HG03039 (cell line): Measurements from ENCODE around the gene ZNF197.
"Not testable (repeated sequence)": the region's sequence is repeated elsewhere in the genome, so short reads cannot be mapped to it uniquely, and the experiment has no call there.

Experiments
- ATAC-seq: cut with Tn5 transposase; IDR thresholded peaks from one replicate; pipeline ENCODE4 v1.9.1; 2021; ENCODE audit warnings: mild to moderate bottlenecking, moderate library complexity; ENCODE audit not compliant: unreplicated experiment

ZNF197 gene

GRCh38 chr3:44624749-44625480 lies at the start of gene ZNF197:
Gene ZNF197, plus strand, starts transcription at chr3:44625036. Its CDS starts 4,119 bp downstream, at chr3:44629155.
- ATAC-seq = peak; percentile 89

DNA sequence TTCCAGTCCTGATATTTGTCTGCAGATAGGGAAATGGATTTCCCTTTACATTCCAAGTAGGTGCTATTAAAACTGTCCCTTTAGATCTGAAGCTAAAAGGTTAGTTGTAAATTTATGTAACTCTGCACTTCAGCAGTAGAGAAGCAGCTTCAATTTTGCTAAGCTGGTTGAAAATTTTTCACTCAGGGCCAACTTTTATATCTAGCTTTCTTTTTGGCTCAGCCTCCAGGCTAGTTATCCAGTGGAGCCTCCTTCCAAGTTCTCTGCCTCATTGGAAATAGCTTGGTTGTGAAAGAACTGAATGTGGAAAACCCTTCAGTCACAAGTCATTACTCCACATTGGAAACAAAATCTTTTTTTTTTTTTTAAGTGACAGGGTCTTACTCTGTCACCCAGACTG lies 48.2 kb upstream of the ZNF197 start:
- ATAC-seq = no peak

DNA sequence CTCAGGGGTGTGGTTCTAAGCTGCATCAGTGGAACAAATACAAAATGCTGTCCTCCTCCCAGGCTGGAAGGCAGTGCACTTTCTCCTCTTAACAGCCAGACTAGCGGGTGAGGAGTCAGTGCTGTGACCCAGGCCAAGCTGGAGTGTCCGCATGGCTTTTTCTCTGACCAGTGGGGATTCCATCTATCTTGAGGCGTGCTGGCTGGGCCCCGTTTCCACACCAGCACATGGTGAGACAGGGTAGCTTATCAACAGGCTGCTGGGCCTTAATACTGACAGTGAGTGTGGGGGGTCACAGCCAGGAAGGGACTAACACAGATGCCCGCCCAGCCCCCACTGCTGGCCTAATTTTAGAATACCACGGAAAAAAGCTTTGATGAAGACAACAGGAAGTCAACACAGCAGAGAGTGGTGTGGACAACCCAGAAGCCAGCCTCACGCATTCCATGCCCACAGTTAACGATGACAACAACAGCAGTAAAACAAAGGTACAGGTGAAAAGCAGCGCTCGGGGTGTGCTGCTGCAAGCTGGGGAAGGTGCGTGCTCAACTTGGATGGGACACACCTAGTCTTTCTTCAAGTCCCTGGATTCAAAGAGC lies 47.4 kb upstream of the ZNF197 start:
- not testable (repeated sequence) for ATAC-seq

DNA sequence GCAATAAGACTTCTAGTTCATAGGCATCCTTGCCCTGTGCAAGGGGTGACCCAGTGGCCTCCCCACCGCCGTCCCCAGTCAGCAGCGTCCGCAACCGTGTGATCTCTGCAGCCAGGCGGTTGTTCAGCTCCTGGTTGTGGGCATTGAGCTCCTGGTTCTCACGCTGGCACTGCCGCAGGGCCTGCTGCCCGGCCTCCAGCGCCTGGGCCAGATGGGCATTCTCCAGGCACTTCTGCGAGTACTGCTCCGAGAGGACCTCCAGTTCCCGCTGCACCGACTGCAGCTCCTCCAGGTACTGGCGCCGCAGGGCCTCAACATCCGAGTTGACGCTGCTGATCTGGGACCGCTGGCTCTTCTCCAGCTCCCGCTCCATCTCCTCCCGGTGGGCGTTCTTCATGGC lies 46.5 kb upstream of the ZNF197 start:
- ATAC-seq = not testable (repeated sequence)

DNA sequence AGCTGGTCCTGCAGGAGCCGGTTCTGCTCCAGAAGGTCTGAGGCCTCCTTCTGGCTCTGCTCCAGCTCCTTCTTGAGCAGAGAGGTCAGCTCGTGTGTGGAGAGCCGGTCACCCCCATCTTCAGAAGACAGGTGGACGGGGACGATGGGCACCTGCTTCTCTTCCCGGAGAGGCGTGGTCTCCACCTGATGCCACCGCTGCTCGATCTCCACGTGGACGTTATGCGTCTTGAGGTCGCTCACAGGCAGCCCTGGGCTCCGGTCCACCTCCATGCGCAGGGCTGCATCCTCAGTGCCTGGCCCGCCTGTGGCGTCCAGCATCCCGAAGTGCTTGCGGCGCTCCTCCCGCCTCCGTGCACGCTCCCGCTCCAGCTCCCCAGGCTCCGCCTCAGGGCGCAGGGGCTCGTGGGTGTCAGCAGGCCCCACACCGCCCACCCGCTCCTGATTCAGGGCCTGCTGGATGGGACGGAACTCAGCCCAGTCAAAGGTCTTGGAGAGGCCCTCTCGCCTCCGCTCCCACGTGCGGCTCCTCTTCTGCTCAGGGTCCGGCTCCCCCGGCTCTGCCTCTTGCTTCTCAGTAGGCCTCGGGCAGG lies 45.8 kb upstream of the ZNF197 start:
- ATAC-seq = not testable (repeated sequence)

GRCh38 chr3:44579749-44580148 lies 45.1 kb upstream of the ZNF197 start:
- not testable (repeated sequence) for ATAC-seq

GRCh38 chr3:44580971-44581370 lies 43.9 kb upstream of the ZNF197 start:
- ATAC-seq = not testable (repeated sequence)

DNA sequence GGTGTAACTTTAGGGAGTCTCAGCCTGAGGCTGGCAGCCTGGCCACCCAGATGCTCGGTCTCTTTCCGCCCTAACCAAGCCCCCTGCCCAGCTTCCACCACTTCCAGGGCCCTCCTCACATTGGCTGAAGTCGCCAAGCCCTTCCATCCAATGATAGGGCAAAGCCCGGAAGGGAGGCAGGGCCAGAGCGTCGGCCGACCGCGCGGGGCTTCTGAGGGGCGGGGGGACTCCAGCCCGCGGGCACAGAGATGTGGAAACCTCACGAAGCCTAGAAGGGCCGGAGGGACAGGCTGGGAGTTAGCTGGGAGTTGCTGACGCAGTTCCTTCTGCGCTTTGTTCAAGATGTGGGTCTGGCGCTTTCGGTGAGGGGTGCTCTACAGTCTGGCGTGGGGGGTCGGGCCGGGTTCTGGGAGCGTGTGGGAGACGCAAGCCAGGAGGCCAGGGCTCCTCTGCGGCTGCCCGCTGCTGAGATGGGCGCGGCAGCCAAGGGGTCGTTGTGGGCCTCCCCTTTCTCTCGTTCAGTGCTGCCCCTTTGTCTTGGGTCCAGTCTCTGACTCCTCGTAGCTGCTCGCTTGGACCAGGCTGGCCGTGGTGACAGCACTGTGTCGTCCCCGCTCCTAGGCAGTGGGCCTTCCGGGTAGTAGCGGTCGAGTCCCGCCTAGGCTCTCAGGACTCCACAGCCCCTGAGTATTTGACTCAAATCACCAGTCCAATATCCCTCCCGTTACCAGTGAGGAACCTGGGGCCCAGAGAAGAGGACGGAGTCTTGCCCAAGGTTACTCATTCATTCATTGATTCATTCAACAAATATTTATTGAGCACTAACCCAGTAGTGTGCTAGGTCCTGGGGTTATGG lies 40.0 kb upstream of the ZNF197 start, which contains the start of gene ZNF660:
TSS of gene ZNF660 (plus strand) at position 319 of the 856 bp plus-strand sequence. CDS start 9,230 bp downstream, outside the sequence.
- peak; percentile 68 for ATAC-seq

DNA sequence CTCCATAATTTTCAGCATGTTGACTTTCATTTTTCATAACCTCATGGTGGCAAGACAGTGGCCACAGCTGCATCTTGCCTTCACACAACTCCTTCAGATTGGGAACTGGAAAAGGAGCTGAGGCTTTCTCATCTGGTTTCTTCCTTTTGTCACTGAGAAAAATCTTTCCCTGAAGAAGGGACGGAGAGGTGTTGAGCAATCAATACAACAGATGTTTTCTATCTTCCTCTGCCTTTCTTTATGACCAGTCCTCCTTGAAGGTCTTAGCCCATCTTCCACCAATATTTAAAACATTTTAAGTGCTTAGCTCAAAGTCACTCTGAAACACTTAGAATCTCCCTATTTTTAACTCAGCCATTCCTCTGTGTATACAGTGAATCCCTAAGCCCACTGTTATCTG lies 28.2 kb upstream of the ZNF197 start:
- ATAC-seq = no peak

DNA sequence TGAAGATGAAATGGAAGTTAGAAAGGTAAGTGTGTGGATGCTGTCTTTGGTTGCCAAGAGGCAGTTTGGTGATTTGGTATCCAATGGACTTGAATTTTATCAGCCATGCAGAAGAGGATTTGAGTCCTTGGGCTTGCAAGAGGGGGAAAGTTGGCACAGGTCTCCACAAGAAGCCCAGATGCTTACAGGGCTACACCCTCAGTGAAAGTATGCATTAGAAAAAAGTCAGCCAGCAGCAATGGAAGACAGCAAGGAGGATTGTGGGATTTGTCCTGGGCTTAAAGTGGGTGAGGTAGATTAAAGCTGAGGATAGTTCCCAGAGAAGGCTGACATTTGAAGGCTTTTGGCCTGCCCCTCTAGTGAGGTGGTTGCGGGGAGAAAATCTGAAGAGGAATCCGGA lies 23.1 kb upstream of the ZNF197 start:
- ATAC-seq = no peak

DNA sequence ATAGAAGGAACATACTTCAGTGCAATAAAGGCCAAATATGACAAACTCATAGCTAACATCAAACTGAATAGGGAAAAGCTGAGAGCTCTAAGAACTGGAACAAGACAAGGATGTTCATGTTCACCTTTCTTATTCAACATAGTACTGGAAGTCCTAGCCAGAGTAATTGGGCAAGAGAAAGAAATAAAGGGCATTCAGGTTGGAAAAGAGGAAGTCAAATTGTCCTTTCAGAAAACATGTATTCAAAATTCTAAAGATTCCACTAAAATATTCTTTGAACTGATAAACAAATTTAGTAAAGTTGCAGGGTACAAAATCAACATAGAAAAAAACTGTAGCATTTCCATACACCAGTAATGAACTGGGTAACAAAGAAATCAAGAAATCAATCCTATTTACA lies 12.2 kb upstream of the ZNF197 start:
- no peak for ATAC-seq

- ATAC-seq = no peak
Measured at GRCh38 chr3:44628716-44629115, 3.9 kb downstream of the ZNF197 start.

DNA sequence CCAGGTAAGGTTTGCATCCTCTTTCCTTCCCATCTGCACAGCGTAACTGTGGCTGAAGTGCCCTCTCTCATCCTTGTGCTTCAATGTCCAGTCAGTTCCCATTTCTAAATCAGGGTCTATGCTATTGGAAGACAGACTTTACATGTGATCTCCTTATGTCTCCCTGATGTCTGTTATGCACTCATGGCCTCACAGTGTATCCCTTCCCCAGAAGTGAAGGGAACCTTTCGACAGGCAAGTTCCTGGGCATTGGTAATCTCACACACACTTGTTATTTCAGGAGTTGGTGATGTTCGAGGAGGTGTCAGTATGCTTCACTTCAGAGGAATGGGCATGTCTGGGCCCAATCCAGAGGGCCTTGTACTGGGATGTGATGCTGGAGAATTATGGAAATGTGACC lies 7.4 kb downstream of the ZNF197 start:
- no peak for ATAC-seq

- ATAC-seq = no peak
Measured at GRCh38 chr3:44642337-44642736, 17.5 kb downstream of the ZNF197 start.

DNA sequence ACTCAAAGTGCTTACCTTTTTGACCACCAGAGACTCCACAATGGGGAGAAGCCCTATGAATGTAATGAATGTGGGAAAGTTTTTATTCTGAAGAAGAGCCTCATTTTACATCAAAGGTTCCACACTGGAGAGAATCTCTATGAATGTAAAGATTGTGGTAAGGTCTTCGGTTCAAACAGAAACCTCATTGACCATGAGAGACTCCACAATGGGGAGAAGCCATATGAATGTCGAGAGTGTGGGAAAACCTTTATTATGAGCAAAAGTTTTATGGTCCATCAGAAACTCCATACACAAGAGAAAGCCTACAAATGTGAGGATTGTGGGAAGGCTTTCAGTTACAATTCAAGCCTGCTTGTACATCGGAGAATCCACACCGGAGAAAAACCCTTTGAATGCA lies 18.2 kb downstream of the ZNF197 start:
- ATAC-seq = no peak

GRCh38 chr3:44647771-44648170 lies 22.9 kb downstream of the ZNF197 start:
- no peak for ATAC-seq

- ATAC-seq = peak; percentile 94
Measured at GRCh38 chr3:44648564-44649229, 23.9 kb downstream of the ZNF197 start, which contains the start of gene ZNF35. Gene ZNF35, plus strand, starts transcription at chr3:44648732. Its CDS starts 2,336 bp downstream, at chr3:44651068.

- ATAC-seq = no peak
Measured at GRCh38 chr3:44649709-44650108, 24.9 kb downstream of the ZNF197 start.

DNA sequence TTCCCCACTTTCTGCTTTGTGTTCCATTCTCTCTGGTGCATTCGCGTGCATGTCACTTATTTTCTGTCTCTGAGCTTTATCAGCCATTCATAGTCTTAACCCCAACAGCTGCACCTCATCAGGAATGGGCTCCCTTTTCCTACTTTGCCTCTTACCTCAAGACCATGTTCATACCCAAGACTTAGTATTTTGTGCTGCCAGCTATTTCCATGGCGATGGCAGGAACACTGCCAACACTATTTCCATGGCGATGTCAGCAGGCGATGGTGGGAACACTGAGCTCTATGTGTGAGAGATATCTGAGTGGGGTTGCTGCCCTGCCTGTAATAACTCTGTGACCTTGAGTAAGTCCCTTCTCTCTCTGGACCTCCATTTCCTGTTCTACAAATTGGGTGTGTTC lies 29.2 kb downstream of the ZNF197 start:
- no peak for ATAC-seq

- no peak for ATAC-seq
Measured at GRCh38 chr3:44659015-44659414, 34.2 kb downstream of the ZNF197 start.
